ENCODE data around the gene DUSP23.
A peak's percentile ranks its signal among the peaks of the same experiment; 100 is the strongest.

Gene DUSP23

DNA sequence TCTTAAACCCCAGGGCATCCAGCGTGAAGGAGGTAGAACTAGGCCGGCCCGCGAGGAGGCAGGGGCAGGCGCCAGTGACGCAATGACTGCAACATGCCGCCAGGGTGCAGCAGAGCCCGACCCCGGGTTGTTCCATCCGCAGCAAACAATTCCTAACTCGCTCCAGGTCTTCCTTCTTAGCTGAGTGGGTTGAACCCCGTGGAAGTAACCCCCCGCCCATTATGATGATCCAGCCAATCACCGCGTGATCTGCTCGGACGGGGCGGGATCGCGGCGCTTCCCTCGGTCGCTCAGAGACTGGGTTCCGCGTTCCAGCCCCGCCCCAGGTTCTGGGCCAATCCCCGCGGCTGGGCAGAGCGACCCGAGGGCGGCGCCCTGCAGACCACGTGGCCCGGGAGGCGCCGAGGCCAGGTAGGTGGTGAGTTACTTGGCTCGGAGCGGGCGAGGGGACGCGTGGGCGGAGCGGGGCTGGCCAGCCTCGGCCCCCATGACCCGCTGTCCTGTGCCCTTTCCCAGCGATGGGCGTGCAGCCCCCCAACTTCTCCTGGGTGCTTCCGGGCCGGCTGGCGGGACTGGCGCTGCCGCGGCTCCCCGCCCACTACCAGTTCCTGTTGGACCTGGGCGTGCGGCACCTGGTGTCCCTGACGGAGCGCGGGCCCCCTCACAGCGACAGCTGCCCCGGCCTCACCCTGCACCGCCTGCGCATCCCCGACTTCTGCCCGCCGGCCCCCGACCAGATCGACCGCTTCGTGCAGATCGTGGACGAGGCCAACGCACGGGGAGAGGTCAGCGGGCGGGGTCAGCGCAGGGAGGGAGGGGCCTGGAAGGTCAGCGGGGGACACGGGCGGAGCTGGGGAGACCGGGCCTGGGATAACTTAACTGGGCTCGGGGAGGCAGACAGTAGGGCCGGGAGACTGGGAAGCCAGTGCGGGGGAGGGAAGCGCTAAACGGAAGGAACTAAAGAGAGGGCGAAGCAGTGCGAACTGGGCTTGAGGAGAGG is at the start of gene DUSP23:
Gene DUSP23, plus strand, starts transcription at position 380 of the 1,000 bp plus-strand sequence. Its CDS starts 139 bp downstream, at position 519.
- DNase-seq: peak; percentile 92

- no peak for DNase-seq
These were observed 43.4 kb upstream of the DUSP23 start for GRCh38 chr1:159737238-159737916.

DNA sequence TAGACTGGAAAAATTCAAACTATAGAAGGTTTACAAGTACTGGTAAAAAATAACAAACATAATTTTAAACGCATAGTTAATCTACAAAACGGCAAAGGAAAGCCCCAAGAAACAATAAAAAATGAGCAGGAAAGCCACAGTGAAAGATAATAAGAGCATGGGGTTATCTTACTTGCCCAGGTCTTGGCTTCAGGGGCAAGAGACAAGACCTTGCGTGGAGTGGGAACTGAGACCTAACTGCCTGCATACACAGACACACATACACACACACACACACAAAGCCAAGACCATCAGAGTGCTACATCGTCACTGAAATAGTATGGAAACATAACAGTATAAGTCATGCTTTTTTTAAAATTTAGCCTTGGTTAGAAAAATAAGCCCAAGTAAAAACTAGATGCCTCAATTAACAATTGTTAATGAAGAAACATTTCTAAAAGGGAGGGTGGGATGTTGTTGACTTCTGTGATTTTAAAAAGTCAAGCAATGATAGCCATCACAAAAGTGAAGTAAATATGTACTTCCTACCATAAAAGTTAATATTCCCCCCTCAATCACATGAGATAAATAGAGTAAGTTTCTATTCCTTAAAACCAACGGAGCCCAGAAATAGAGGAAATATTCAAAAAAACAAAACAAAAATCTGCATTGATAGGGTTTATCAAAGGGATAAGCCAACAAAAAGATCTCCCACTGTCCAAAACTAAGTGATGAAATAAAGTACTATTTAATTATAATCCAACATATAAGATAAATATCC is 36.9 kb upstream of the DUSP23 start:
- DNase-seq: no peak

GRCh38 chr1:159746666-159747065 is 34.1 kb upstream of the DUSP23 start:
- DNase-seq: no peak

- no peak for DNase-seq
These were observed 32.4 kb upstream of the DUSP23 start for GRCh38 chr1:159748370-159748769.

- DNase-seq: no peak
These were observed 31.1 kb upstream of the DUSP23 start for GRCh38 chr1:159749630-159750029.

DNA sequence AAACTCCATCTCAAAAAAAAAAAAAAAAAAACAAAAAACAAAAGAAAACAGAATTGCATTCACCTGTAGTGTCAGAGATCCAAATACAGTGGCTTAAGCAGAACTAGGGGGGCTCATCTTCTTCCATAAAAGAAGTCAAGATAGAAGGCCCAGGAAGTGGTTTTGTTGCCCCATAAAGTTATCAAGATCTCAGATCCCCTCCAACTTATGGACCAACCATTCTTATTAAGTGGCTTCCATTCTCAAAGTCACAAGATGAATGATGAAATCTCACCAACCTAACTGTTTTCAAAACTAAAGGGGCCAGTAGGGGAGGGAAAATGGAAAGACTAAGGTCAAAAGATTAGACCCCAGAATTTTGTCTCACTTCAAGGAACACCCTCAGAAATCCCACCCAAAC is 30.1 kb upstream of the DUSP23 start:
- no peak for DNase-seq

DNA sequence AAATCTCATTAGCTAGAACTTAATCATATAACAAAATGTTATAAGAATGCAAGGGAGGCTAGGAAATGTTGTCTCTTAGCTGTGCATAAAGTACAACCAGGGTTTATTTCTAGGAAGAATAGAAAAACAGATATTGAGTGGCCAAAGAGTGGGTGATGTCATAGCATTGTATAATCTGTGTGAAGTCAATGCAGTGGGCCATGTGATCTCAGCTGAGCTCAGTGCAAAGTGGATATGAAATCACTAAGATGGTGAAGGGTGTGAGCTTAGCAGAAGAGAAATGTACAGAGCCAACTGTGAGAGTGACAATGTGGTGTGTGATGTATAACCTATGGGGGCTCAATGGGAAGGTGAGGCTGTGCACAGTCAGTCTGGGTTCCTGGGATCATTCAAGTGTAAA is 29.7 kb upstream of the DUSP23 start:
- no peak for DNase-seq

- DNase-seq: no peak
These were observed 28.6 kb upstream of the DUSP23 start for GRCh38 chr1:159752135-159752580.

GRCh38 chr1:159753386-159753785 is 27.4 kb upstream of the DUSP23 start:
- DNase-seq: no peak

- no peak for DNase-seq
These were observed 25.2 kb upstream of the DUSP23 start for GRCh38 chr1:159755451-159756007.

- DNase-seq: no peak
These were observed 24.4 kb upstream of the DUSP23 start for GRCh38 chr1:159756397-159756796.

- DNase-seq: no peak
These were observed 17.1 kb upstream of the DUSP23 start for GRCh38 chr1:159763686-159764085.

DNA sequence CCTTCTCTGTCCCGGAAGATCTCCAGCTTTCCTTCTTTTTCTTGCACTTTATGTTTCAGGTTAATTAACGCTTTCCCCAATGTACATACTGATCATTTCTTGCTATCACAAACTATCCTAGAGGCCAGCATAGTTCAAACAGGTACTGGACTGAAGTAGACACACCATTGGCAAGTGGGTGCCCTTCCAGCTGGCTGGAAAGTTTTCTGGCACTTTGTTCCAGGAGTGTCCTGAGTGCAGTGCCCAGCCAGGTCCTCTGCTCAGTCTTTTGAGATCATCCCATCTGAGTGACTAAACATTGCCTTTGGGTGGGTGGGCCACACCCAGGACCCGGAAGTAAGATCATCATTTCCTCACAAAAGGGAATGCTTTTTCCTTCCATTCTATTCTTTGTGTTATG is 15.0 kb upstream of the DUSP23 start:
- DNase-seq: no peak

DNA sequence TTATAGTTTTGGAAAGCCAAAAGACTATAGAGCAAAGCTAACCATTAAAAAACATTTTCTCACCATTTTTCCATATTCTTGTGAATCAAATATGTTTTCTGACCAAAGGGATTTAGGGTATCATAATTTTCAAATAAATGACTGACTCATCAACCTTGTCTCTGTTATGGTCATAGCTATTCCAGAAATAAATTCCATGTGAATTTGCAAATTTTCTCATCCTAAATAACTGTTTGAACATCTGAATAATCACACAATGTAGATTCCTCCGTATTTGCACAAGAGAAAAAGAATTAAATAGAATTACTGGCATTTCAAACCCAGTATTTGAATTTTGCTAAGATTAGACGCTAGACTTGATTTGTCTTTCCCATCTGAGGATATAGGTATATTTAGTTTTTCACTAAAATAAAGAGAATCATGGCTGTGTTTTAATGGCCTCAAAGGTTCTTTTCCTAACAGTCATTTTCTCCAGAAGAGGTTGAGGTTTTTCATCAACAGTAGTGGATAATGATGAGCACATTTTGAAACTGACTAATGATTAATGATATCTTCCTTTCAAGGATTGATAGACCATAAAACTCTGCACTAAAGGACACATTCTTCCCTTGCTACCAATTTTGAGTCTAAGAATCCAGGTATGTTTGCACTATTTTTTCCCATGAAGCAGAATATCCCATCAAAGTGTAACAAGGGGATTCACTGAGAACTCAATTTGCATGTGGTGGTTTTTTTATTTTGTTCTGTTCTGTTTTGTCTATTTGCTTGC is 9.5 kb upstream of the DUSP23 start:
- no peak for DNase-seq

DNA sequence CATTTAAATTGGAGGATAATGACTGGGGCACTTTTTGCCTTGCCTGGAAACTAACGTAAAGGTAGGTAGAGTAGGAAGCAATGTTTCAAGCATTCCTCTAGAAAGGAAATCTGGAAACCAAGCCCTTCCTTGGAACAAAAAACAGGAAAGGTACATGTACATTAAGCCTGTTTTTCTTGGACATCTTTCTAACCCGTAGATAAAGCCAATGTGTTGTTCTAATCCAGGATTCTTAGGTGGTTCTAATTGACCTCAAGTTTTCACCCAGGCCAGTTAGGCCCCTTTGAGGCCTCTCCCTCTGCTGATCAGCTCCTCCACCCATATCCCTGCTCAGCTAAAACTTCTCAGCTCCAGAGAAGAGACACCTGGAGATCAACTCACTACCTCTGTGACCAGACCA is 6.3 kb upstream of the DUSP23 start:
- DNase-seq: no peak

DNA sequence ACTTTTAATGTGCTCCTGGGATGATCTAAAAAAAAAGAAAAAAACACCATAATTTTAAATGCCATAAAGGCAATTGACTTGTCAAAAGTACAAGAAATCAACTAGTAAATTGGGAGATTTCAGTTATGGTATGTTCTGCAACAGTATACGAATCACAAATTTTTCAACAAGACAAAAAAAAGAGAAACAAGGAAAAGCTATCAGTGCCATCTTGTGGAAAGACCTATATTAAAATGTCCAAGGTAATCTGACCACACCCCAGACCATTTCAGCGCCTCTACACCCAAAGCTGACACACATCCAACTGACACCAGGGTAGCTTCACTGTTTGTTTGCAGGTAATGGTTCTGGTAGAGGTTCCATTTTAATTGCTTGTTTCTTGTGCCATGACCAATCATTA is 5.0 kb upstream of the DUSP23 start:
- DNase-seq: no peak

DNA sequence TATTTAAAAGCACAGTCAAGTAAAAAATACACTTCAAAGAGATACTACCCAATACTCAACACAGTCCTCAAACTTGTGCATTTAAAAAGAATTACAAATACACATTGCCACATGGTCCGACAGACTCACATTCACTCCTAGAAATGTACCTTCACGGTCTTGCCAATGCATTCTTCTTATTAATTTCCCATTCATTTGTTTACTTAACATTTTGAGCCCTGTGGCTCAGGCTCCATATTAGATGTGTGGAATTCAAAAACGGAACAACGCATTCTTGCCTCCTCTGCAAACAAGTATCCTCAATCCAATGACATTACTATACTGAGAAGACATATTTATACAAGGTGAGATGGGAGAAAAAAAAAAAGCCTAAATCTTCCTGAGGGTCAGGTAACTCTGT is 2.5 kb upstream of the DUSP23 start:
- no peak for DNase-seq

DNA sequence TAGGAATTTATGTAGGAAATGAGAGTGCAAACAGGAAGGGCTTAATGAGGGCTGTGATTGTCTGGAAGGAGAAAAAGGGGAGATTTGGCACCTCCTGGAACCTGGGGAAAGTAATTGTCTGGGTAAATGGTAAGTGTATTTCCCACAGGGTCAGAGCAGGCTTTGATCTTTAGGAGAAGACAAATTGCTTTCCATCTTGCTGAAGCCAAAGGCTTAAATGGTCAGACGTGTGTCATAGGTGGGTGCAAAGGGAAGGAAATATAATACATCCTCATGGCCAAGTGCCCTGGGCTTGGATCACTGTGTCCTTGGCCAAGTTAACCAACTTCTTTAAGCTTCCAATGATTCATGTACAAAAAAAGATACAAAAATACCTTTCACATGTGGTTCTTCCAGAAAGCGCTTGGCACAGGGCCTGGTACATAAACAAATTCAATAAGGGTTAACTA is 1.3 kb upstream of the DUSP23 start:
- DNase-seq: no peak

DNA sequence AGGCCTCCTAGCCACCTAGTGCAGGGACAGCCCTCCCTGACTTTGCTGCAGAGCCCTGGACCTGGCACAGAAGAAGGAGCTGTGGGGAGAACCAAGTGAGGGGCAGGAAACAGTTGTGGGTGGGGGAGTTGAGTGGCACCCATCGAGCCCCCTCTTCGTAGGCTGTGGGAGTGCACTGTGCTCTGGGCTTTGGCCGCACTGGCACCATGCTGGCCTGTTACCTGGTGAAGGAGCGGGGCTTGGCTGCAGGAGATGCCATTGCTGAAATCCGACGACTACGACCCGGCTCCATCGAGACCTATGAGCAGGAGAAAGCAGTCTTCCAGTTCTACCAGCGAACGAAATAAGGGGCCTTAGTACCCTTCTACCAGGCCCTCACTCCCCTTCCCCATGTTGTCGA is 1.2 kb downstream of the DUSP23 start:
- no peak for DNase-seq

DNA sequence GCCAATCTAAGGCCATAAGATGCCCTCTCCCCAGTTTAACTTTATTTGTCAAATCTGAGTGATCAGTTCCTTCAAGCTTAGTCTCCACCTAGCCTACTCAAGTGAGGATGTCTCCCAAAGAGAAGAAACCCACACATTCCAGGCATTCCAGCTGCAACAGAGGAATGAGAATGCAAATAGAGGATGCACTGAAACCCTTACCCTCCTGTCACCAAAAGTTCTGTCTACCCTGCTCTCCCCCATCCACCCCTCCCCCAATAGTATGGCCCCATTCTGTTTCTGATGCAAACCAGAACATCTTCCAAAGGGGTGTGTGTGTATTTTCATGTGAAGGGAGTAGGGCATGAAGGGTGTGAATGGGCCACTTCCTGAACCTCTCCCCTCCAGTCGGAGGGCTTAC is 3.0 kb downstream of the DUSP23 start:
- DNase-seq: no peak

DNA sequence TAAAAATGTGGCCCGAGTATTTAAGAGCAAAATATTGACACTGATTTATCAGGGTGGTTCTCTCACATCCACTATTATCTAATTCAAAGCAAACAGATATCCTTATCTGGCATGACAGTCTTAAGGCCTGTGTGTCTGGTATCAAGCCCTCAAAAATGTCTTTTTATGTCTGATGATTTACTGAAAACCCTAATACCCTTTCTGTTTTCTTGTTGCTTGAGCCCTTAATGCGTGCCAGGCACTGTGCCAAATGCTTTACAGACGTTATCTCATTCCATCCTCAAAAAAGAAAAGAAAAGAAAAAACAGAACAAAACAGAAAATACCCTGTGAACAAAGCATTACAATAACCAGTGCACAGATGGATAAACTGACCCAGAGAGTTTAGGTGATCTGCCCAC is 5.7 kb downstream of the DUSP23 start:
- no peak for DNase-seq

Measured in NCI-H446 treated with DMSO at 0.1 percent for 48 hours (cell line).